SJSA1 (cell line): ENCODE data around the gene PLSCR1. TPM values are rescaled to one million over a fixed set of nuclear protein-coding genes. Genes with fewer than 3 reads are reported as not detected.
A peak's percentile ranks its signal among the peaks of the same experiment; 100 is the strongest.

Source experiments
- DNase-seq, 2 experiments: peaks; one replicate each; pipeline ENCODE4 v3.0.0-alpha.2; 2015 to 2020; ENCODE audit warnings: low spot score in 2 of 2, low read depth in 1 of 2
- H3K27ac ChIP-seq: fragments of 250-450 bp; sonication (Bioruptor Pico); 2 replicates; pipeline ENCODE4 v1.5.1; 2020; ENCODE audit warnings: mild to moderate bottlenecking, moderate library complexity
- H3K27me3 ChIP-seq: fragments of 250-450 bp; sonication (Bioruptor Pico); replicated peaks from 2 replicates; pipeline ENCODE4 v1.5.1; 2020; ENCODE audit warnings: mild to moderate bottlenecking, moderate library complexity
- H3K36me3 ChIP-seq: fragments of 250-450 bp; sonication (Bioruptor Pico); 2 replicates; pipeline ENCODE4 v1.5.1; 2020; ENCODE audit warnings: mild to moderate bottlenecking
- H3K4me1 ChIP-seq: fragments of 250-450 bp; sonication (Bioruptor Pico); replicated peaks from 2 replicates; pipeline ENCODE4 v1.6.1; 2021; ENCODE audit warnings: mild to moderate bottlenecking
- H3K4me3 ChIP-seq: fragments of 250-450 bp; sonication (Bioruptor Pico); 2 replicates; pipeline ENCODE4 v1.5.1; 2020; ENCODE audit warnings: mild to moderate bottlenecking
- H3K9me3 ChIP-seq: fragments of 250-450 bp; sonication (Bioruptor Pico); replicated peaks from 2 replicates; pipeline ENCODE4 v1.5.1; 2020; ENCODE audit warnings: mild to moderate bottlenecking
- total RNA-seq: library from RNA; depleted of rRNA; stranded (reverse); fragments of >200 nt; shearing (Covaris generic); gene quantifications from 2 replicates; pipeline ENCODE4 v1.2.3, GENCODE V29; 2014; rRNA removed

Gene PLSCR1
- total RNA-seq, 1 experiment from 2014 or later: 90.4 TPM

DNA sequence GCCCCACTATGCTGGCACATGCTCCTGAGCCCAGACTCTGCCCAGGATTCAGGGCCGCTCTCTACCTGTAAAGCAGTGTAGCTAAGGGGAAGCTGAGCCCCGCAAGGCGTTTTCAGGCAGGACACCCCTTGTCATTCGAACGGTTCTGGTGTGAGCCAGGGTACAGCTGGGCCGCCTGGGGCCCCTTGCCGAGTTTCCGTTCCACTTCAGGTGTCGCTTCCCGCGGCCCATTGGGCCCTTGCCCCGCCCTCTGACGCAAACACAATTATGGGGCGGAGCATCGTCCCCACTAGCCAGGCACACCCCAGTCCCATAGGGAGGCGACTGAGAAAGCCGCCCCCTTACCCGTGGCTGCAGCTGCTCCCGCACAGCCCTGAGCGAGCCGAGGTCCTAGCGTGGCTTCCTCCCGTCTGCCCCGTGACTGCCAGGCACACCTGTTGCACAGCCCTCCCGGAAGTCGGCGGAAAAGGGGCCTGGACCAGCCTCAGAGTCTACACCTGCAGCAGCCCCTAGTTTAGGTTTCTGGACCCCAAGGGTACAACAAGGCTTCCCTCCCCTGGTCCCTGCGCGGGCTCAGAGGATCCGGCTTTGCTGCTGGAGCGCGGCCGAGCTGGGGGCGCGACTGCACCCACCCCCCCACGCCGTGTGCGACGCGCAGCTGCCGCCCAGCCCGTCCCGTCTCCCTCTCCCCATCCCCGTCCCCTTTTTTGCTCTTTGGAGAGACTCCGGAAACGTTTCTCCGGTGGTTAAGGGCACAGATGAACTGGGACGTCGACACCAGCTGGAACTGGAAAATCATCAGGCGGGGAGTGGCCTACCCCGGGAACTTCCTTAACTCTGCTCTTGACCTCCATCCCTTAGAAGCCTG, 75.0 kb downstream of the PLSCR1 start, which contains the start of gene PLSCR2:
PLSCR2 (minus strand) TSS at position 412 of the 868 bp plus-strand sequence. CDS start 9,657 bp downstream, outside the sequence.
- H3K9me3 ChIP-seq: no peaks in the 10 kb centered on the region
- no peaks in the 10 kb centered on the region for H3K36me3 ChIP-seq
- H3K27ac ChIP-seq: peak within 1 kb of the TSS; percentile 74
- H3K4me3 ChIP-seq: no peak within 1 kb of the TSS
- H3K4me1 ChIP-seq: peaks cover 55% of the 10 kb centered on the region
- DNase-seq: no peak
- no peaks in the 10 kb centered on the region for H3K27me3 ChIP-seq

DNA sequence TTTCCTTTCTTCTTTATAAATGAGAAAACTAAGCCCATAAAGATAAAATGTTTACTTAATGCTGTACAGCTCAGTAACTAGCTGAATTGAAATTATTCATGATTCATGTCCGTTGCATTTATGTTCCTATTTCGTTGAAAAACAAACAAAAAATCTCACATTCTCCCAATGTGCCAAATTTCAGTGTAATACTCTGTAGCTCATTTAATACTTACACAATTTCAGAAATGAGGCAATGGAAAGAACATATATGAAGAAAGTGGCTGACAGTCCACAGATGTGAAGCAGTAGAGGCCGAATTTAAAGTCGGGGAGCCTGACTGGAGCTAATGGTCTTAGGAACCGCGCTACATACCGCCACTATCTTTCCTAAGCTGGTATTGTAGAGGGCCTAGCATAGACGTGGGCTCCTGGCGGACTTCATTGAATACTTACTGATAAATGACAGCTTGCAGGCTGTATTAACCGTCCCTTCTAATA, 75.7 kb downstream of the PLSCR1 start:
- Histone ChIP-seq H3K36me3 (no peaks in the 10 kb centered on the region), H3K4me3 (no peak overlapping the region), H3K9me3 (no peaks in the 10 kb centered on the region), H3K27me3 (no peaks in the 10 kb centered on the region), H3K27ac (peak overlapping the region; percentile 74), H3K4me1 (peaks cover 60% of the 10 kb centered on the region)
- peak in 1 of 2 experiments; percentile 68 for DNase-seq

DNA sequence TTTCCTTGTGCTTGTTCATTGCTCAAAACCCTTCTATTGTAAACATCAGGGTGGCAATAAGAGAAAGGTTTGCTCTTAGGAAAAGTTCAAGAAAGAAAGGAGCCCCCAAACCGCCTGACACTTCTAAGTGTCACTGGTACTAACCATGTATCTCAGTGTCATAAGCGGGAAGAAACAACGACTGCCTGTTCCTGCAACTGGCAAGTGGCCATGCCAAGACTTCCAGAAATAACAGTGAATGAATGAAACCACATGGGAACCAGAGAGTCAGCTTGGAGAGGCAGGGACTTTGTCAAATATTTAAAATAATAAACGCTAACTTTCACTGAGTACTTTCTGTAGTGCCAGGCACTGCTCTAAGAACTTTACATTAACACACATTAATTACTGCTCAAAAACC, 76.2 kb downstream of the PLSCR1 start:
- peak overlapping the region; percentile 74 for H3K27ac ChIP-seq
- no peaks in the 10 kb centered on the region for H3K36me3 ChIP-seq
- no peaks in the 10 kb centered on the region for H3K9me3 ChIP-seq
- DNase-seq: no peak
- H3K4me1 ChIP-seq: peaks cover 60% of the 10 kb centered on the region
- no peaks in the 10 kb centered on the region for H3K27me3 ChIP-seq
- no peak overlapping the region for H3K4me3 ChIP-seq

DNA sequence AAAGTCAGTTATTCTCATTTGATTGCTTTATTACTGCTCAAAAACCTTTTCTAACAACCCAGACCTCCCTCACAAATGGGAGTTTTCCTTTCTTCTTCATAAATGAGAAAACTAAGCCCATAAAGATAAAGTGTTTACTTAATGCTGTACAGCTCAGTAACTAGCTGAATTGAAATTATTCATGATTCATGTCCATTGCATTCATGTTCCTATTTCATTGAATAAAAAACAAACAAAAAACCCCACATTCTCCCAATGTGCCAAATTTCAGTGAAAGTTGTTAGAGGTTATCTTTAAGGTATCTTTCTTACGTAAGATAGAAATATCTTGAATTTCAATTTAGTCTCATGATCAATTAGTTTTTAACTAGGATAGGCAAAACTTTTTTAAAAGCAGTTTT, 77.8 kb downstream of the PLSCR1 start:
- DNase-seq: peak in 1 of 2 experiments; percentile 69
- Histone ChIP-seq H3K4me3 (no peak overlapping the region), H3K27ac (peak overlapping the region; percentile 74), H3K36me3 (no peaks in the 10 kb centered on the region), H3K9me3 (no peaks in the 10 kb centered on the region), H3K27me3 (no peaks in the 10 kb centered on the region), H3K4me1 (peaks cover 60% of the 10 kb centered on the region)

DNA sequence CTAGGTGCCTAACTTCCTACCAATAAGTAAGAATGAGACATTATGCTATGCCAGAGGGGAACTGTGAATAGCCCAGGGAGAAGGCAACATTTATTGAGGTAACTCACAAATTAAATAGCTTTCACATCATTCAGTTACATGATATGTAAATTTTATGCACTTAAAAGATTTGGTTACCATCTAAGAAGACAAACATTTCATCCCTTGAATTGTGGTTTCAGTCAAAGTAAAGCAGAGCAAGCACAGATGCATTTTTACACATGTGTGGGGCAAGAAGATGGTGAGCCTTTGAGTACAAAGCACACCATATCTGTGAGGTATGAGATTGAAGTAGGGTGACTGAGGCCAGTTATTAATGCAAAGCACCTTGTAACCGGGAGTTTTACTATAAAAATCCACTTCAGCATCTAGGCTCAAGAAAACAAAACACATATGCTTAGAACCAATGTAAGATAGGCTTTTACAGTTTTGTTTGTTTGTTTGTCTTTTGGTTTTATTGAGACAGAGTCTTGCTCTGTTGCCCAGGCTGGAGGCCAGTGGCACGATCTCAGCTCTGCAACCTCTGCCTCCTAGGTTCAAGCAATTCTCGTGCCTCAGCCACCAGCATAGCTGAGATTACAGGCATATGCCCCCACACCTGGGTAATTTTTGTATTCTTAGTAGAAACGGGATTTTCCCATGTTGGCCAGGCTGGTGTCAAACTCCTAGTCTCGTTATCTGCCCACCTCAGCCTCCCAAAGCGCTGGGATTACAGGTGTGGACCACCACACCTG, 78.5 kb downstream of the PLSCR1 start:
- peak in 1 of 2 experiments; percentile 39 for DNase-seq

More for the DNA sequence above, 78.5 kb downstream of the PLSCR1 start:
- Histone ChIP-seq H3K27ac (peak overlapping the region; percentile 52), H3K9me3 (no peaks in the 10 kb centered on the region), H3K4me3 (no peak overlapping the region), H3K4me1 (peaks cover 60% of the 10 kb centered on the region), H3K27me3 (no peaks in the 10 kb centered on the region), H3K36me3 (no peaks in the 10 kb centered on the region)

Other genes with a start within 250 kb of the PLSCR1 start
- gene PLSCR2, start 75.0 kb downstream of the PLSCR1 start, total RNA-seq: not detected in 2 replicates
- not detected in 2 replicates for gene PLSCR5, start 60.7 kb upstream of the PLSCR1 start, total RNA-seq